Measurements from ENCODE around the gene MCM3. TPM values are rescaled to one million over a fixed set of nuclear protein-coding genes. Genes with fewer than 3 reads are reported as not detected.

The MCM3 gene
- total RNA-seq, 2 donors from 2014 or later = 168 to 172 TPM

GRCh38 chr6:52317841-52318581 lies 33.5 kb upstream of the MCM3 start:
- no peaks in the 10 kb centered on the region for H3K9me3 ChIP-seq (ENCODE audit: control insufficient read depth, low read length)
- Mint-ChIP-seq H3K27ac (no peak overlapping the region), H3K27me3 (ENCODE audit: insufficient read depth) (no peaks in the 10 kb centered on the region), H3K9me3 (no peaks in the 10 kb centered on the region), H3K4me1 (no peaks in the 10 kb centered on the region), H3K4me3 (no peak overlapping the region), H3K36me3 (ENCODE audit: low read depth) (no peaks in the 10 kb centered on the region)
- no peaks in the 10 kb centered on the region for H3K4me1 ChIP-seq (ENCODE audit: control insufficient read depth, insufficient read depth, low read length)
- H3K27me3 ChIP-seq (ENCODE audit: control insufficient read depth, insufficient read depth, low read length, poor library complexity, severe bottlenecking) = no peaks in the 10 kb centered on the region
- H3K4me3 ChIP-seq (ENCODE audit: low read length) = no peak overlapping the region
- TF ChIP-seq CTCF (conservative IDR thresholded peaks at IDR 0.05) = no peak
- no peak for DNase-seq
- H3K9ac ChIP-seq (ENCODE audit: extremely low read depth, low read length, poor library complexity, severe bottlenecking) = no peak overlapping the region
- no peak overlapping the region for H3K27ac ChIP-seq (ENCODE audit: low read depth, low read length)
- no peaks in the 10 kb centered on the region for H3K36me3 ChIP-seq (ENCODE audit: control insufficient read depth, insufficient read depth, low read length)
- WGBS, 2 experiments (ENCODE audit: insufficient coverage in 1 of 2, insufficient read length in 1 of 2) = 76 to 79% methylated on average over 2 to 4 of the region's 4 CpGs

GRCh38 chr6:52317211-52317610 lies 32.7 kb upstream of the MCM3 start:
- no peaks in the 10 kb centered on the region for H3K36me3 ChIP-seq (ENCODE audit: control insufficient read depth, insufficient read depth, low read length)
- Mint-ChIP-seq H3K4me3 (no peak overlapping the region), H3K4me1 (no peaks in the 10 kb centered on the region), H3K36me3 (ENCODE audit: low read depth) (no peaks in the 10 kb centered on the region), H3K27me3 (ENCODE audit: insufficient read depth) (no peaks in the 10 kb centered on the region), H3K27ac (no peak overlapping the region), H3K9me3 (no peaks in the 10 kb centered on the region)
- WGBS, 2 experiments (ENCODE audit: insufficient coverage in 1 of 2, insufficient read length in 1 of 2) = 86 to 93% methylated on average over 1 of the region's 1 CpG
- no peak overlapping the region for H3K4me3 ChIP-seq (ENCODE audit: low read length)
- no peaks in the 10 kb centered on the region for H3K9me3 ChIP-seq (ENCODE audit: control insufficient read depth, low read length)
- no peak overlapping the region for H3K9ac ChIP-seq (ENCODE audit: extremely low read depth, low read length, poor library complexity, severe bottlenecking)
- no peak overlapping the region for H3K27ac ChIP-seq (ENCODE audit: low read depth, low read length)
- H3K4me1 ChIP-seq (ENCODE audit: control insufficient read depth, insufficient read depth, low read length) = no peaks in the 10 kb centered on the region
- DNase-seq = no peak
- TF ChIP-seq CTCF (conservative IDR thresholded peaks at IDR 0.05) = no peak
- H3K27me3 ChIP-seq (ENCODE audit: control insufficient read depth, insufficient read depth, low read length, poor library complexity, severe bottlenecking) = no peaks in the 10 kb centered on the region

- H3K36me3 Mint-ChIP-seq (ENCODE audit: low read depth) = no peaks in the 10 kb centered on the region
- Histone ChIP-seq H3K27me3 (ENCODE audit: control insufficient read depth, insufficient read depth, low read length, poor library complexity, severe bottlenecking) (no peaks in the 10 kb centered on the region), H3K36me3 (ENCODE audit: control insufficient read depth, insufficient read depth, low read length) (no peaks in the 10 kb centered on the region), H3K4me3 (ENCODE audit: low read length) (no peak overlapping the region), H3K9ac (ENCODE audit: extremely low read depth, low read length, poor library complexity, severe bottlenecking) (no peak overlapping the region), H3K9me3 (ENCODE audit: control insufficient read depth, low read length) (no peaks in the 10 kb centered on the region), H3K4me1 (ENCODE audit: control insufficient read depth, insufficient read depth, low read length) (no peaks in the 10 kb centered on the region), H3K27ac (ENCODE audit: low read depth, low read length) (no peak overlapping the region)
- 89 to 98% methylated on average over 2 of the region's 2 CpGs for WGBS, 2 experiments (ENCODE audit: insufficient coverage in 1 of 2, insufficient read length in 1 of 2)
- no peaks in the 10 kb centered on the region for H3K9me3 Mint-ChIP-seq
- DNase-seq = no peak
- no peak for TF ChIP-seq CTCF (conservative IDR thresholded peaks at IDR 0.05)
- H3K27ac Mint-ChIP-seq = no peak overlapping the region
- no peaks in the 10 kb centered on the region for H3K27me3 Mint-ChIP-seq (ENCODE audit: insufficient read depth)
- H3K4me3 Mint-ChIP-seq = no peak overlapping the region
- H3K4me1 Mint-ChIP-seq = peaks cover 4% of the 10 kb centered on the region
Measured at GRCh38 chr6:52314752-52315151, 30.2 kb upstream of the MCM3 start.
